Lower leg skin (tissue), 3 donors: ENCODE results near the gene PTPN4.

Experiments
- CTCF ChIP-seq, 3 donors: fragments of 450-650 bp; IDR thresholded peaks; one replicate each; pipeline ENCODE4 v1.5.1; 2016; ENCODE audit warnings: antibody characterized with exemption in 3 of 3, mild to moderate bottlenecking in 3 of 3, moderate library complexity in 2 of 3
- POLR2A ChIP-seq, 2 donors: fragments of 450-650 bp; IDR thresholded peaks; one replicate each; pipeline ENCODE4 v1.6.1; 2016 to 2017; ENCODE audit warnings: antibody characterized with exemption in 2 of 2, mild to moderate bottlenecking in 1 of 2, moderate library complexity in 1 of 2

- no peak for TF ChIP-seq CTCF (IDR thresholded peaks at IDR 0.05)
- no peak for TF ChIP-seq POLR2A (IDR thresholded peaks at IDR 0.05)
Observed at GRCh38 chr2:119809339-119810048, 49.8 kb downstream of the PTPN4 start.
